Measurements from ENCODE around the gene KIF25. TPM values are rescaled to one million over a fixed set of nuclear protein-coding genes. Genes with fewer than 3 reads are reported as not detected.

Gene KIF25
- total RNA-seq, 1 donor from 2014 or later, result not detected

GRCh38 chr6:168018664-168019063 lies 21.2 kb downstream of the KIF25 start:
- Mint-ChIP-seq H3K27ac (ENCODE audit: unreplicated experiment) (no peak overlapping the region), H3K9me3 (ENCODE audit: unreplicated experiment) (peaks cover 13% of the 10 kb centered on the region), H3K36me3 (ENCODE audit: unreplicated experiment) (no peaks in the 10 kb centered on the region), H3K4me3 (ENCODE audit: unreplicated experiment) (no peak overlapping the region), H3K27me3 (ENCODE audit: unreplicated experiment) (peaks cover 34% of the 10 kb centered on the region), H3K4me1 (ENCODE audit: unreplicated experiment) (peaks cover 8% of the 10 kb centered on the region)
- no peak for TF ChIP-seq CTCF (IDR thresholded peaks at IDR 0.05)
- peak; percentile 68 for DNase-seq (ENCODE audit: extremely low spot score, unreplicated experiment)

- Mint-ChIP-seq H3K4me1 (ENCODE audit: unreplicated experiment) (peaks cover 13% of the 10 kb centered on the region), H3K27ac (ENCODE audit: unreplicated experiment) (no peak overlapping the region), H3K4me3 (ENCODE audit: unreplicated experiment) (no peak overlapping the region), H3K9me3 (ENCODE audit: unreplicated experiment) (peaks cover 7% of the 10 kb centered on the region), H3K27me3 (ENCODE audit: unreplicated experiment) (peaks cover 34% of the 10 kb centered on the region), H3K36me3 (ENCODE audit: unreplicated experiment) (no peaks in the 10 kb centered on the region)
- no peak for DNase-seq (ENCODE audit: extremely low spot score, unreplicated experiment)
- TF ChIP-seq CTCF (IDR thresholded peaks at IDR 0.05), result no peak
These were observed 22.8 kb downstream of the KIF25 start for GRCh38 chr6:168020242-168020641.

- TF ChIP-seq CTCF (IDR thresholded peaks at IDR 0.05), result no peak
- Mint-ChIP-seq H3K4me1 (ENCODE audit: unreplicated experiment) (peaks cover 12% of the 10 kb centered on the region), H3K27me3 (ENCODE audit: unreplicated experiment) (peaks cover 34% of the 10 kb centered on the region), H3K4me3 (ENCODE audit: unreplicated experiment) (no peak overlapping the region), H3K27ac (ENCODE audit: unreplicated experiment) (no peak overlapping the region), H3K36me3 (ENCODE audit: unreplicated experiment) (no peaks in the 10 kb centered on the region), H3K9me3 (ENCODE audit: unreplicated experiment) (peaks cover 3% of the 10 kb centered on the region)
- DNase-seq (ENCODE audit: extremely low spot score, unreplicated experiment), result no peak
These were observed 24.1 kb downstream of the KIF25 start for GRCh38 chr6:168021581-168021980.

GRCh38 chr6:168022488-168023321 lies 25.2 kb downstream of the KIF25 start:
- Mint-ChIP-seq H3K27me3 (ENCODE audit: unreplicated experiment) (peaks cover 34% of the 10 kb centered on the region), H3K9me3 (ENCODE audit: unreplicated experiment) (peaks cover 3% of the 10 kb centered on the region), H3K27ac (ENCODE audit: unreplicated experiment) (no peak overlapping the region), H3K4me3 (ENCODE audit: unreplicated experiment) (no peak overlapping the region), H3K4me1 (ENCODE audit: unreplicated experiment) (peaks cover 5% of the 10 kb centered on the region), H3K36me3 (ENCODE audit: unreplicated experiment) (no peaks in the 10 kb centered on the region)
- no peak for DNase-seq (ENCODE audit: extremely low spot score, unreplicated experiment)
- TF ChIP-seq CTCF (IDR thresholded peaks at IDR 0.05), result no peak

GRCh38 chr6:168024951-168025510 lies 27.6 kb downstream of the KIF25 start:
- peak; percentile 57 for DNase-seq (ENCODE audit: extremely low spot score, unreplicated experiment)
- peaks cover 24% of the 10 kb centered on the region for H3K27me3 Mint-ChIP-seq (ENCODE audit: unreplicated experiment)
- H3K4me1 Mint-ChIP-seq (ENCODE audit: unreplicated experiment), result peaks cover 5% of the 10 kb centered on the region
- H3K36me3 Mint-ChIP-seq (ENCODE audit: unreplicated experiment), result no peaks in the 10 kb centered on the region
- H3K9me3 Mint-ChIP-seq (ENCODE audit: unreplicated experiment), result no peaks in the 10 kb centered on the region
- no peak for TF ChIP-seq CTCF (IDR thresholded peaks at IDR 0.05)
- H3K27ac Mint-ChIP-seq (ENCODE audit: unreplicated experiment), result no peak overlapping the region
- no peak overlapping the region for H3K4me3 Mint-ChIP-seq (ENCODE audit: unreplicated experiment)

All from osteocyte (in vitro differentiated cells).